H7 (cell line): Measurements from ENCODE around the gene PCTP. TPM values are rescaled to one million over a fixed set of nuclear protein-coding genes. Genes with fewer than 3 reads are reported as not detected.
A peak's percentile ranks its signal among the peaks of the same experiment; 100 is the strongest.

Experiments used
- DNase-seq: peaks from one replicate; pipeline ENCODE4 v3.0.0; 2012
- H3K27me3 ChIP-seq: 2 replicates; pipeline ENCODE4 v1.6.0; 2011; ENCODE audit warnings: mild to moderate bottlenecking, low read length; ENCODE audit not compliant: control insufficient read depth, insufficient read depth
- H3K36me3 ChIP-seq: replicated peaks from 2 replicates; pipeline ENCODE4 v1.5.1; 2011; ENCODE audit warnings: low read length; ENCODE audit not compliant: control insufficient read depth, insufficient read depth
- H3K4me3 ChIP-seq: 2 replicates; pipeline ENCODE4 v1.5.1; 2011; ENCODE audit warnings: low read depth, mild to moderate bottlenecking, control low read depth, low read length, moderate library complexity; ENCODE audit not compliant: insufficient read depth
- total RNA-seq: library from RNA; depleted of rRNA; stranded (reverse); fragments of >200 nt; shearing (Covaris generic); gene quantifications from 2 replicates; pipeline ENCODE4 v1.2.3, GENCODE V29; 2014

The PCTP gene
- total RNA-seq, 1 experiment from 2014 or later, result 20.3 TPM

DNA sequence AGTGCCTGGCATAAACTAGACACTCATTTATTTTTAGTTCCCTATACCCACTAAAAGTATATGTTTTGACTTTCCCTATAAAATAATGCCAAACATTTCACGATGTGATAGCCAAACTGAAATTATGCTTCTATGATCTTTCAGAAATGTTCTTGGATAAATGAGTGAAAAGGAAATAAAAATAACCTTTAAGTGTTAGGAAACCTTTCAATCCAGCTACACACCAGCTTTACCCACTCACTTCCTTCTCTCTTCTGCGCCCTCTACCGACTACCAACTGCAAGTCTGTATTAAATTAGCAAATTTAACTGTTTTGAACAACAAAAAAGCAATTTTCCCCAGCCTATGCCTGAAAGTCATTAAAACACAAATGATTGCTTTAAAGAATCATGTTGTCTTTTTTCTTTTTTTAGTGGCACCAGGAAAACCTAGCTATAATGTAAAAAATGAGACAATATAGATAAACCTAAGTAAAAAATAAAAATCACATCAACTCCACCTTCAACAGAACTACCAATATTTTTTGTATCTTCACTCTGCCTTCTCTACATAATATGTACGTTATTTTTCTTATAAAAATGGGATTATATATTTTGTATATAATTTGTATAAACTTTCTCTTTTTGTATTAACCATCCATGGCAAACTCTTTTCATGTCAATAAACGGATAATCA is 15.0 kb upstream of the PCTP start:
- Histone ChIP-seq H3K36me3 (no peaks in the 10 kb centered on the region), H3K27me3 (no peaks in the 10 kb centered on the region), H3K4me3 (no peak overlapping the region)
- peak; percentile 38 for DNase-seq

DNA sequence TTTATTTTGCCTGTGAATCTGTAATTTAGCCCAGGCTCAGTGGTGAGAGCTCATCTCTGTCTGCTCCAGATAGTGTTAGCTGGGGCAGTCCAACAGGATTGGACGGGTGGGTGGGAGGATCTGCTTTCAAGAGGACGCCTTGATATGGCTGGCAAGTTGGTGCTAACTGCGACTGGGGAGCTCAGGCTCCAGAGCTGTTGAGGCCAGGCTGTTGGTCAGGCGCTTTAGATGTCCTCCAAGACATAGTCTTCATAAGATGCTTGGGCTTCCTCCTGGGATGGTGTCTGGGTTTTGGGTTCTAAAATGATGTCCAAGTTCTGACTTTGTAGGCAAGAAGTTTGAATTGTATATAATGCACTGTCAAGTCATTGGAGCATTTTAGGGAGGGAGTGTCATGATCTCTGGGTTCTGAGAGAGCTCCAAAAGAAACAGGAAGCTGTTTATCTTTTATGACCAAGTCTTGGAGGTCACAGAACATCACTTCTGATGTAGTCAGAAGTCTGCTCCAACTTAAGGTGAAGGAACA is 12.8 kb upstream of the PCTP start:
- Histone ChIP-seq H3K4me3 (no peak overlapping the region), H3K27me3 (no peaks in the 10 kb centered on the region), H3K36me3 (no peaks in the 10 kb centered on the region)
- no peak for DNase-seq

DNA sequence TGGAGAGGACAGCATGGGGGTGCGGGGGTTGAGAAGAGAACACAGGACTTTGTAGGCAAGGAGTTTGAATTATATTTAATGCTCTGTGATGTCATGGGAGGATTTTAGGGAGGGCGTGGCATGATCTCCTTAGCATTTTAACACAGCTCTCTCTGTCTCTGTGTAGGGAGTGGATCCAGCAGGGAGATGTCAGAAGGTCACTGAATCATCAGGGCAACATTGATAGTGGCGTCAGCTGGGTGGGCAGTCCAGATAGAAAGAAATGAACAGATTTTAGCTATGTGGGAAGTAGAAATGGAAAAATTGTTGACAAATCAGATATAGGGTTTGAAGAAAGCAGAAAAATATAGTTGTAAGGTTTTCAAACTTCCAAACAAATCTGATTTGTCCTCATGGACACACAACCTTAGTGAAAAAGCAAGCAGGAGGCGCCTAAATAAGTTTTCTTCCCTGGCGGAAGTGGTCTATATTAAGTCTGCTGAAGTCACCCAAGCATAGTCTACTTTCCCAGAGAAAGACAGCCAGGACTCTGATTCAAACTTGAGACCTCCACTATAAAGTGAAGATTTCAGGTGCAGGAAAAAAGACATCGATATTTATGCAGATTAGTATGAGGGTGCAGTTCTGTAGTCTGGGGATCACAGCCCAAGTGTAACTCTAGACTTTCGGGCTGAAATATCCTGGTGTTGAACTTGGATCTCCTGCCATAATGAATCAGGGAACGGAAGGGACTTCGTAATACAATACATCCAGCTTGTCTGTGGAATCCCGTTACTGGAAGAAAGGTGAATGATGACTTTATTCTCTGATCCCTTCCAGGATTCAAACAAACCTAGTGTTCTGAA is 10.1 kb upstream of the PCTP start:
- Histone ChIP-seq H3K4me3 (no peak overlapping the region), H3K27me3 (no peaks in the 10 kb centered on the region), H3K36me3 (no peaks in the 10 kb centered on the region)
- DNase-seq, result no peak

DNA sequence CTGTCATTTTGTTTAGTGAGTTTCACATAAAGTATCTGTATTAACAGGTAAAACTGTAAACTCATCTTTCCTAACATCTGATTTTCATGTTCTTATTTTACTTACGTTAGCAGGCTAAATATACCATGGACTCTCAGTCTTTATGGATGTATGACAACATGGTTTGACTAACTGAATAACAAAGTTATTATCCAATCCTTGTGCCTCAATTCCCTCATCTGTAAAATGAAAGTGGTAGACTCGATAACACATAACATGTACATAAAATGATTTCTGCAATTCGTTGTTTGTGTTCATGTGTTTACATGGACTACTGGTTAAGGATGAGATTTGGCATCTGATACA is 9.5 kb upstream of the PCTP start:
- Histone ChIP-seq H3K36me3 (no peaks in the 10 kb centered on the region), H3K27me3 (no peaks in the 10 kb centered on the region), H3K4me3 (no peak overlapping the region)
- no peak for DNase-seq

DNA sequence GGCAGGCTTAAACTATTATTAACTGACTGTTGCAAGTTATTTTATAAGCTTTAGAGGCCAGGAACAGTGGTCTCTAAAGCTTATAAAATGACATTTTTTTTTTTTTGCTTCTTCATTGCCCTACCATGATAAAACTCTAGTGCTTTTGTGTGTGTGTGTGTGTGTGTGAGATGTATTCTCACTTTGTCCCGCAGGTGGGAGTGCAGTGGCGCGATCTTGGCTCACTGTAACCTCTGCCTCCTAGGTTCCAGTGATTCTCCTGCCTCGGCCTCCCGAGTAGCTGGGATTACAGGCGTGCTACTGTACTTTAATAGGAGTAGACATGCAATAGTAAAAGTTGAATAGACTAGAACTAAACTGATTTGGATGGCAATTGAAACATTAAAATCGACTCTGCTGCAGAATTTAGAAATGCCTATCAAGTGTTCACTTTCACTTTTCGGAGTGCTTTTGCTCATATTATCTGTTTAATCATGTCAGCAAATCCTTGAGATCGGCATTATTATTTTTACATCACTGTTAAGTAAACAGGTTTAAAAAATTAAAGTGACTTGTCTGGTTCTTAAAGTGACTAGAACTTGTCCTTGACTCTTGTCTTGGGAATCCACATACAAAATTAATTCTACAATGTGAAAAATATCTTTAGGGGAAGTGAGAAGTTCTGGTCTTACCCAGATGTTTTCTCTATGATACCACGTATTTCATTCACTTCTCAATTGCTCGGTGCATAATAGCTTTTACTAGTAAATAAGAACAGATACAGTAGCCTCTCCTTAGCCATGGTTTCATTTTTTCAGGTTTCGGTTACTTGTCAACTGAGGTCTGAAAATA is 8.4 kb upstream of the PCTP start:
- Histone ChIP-seq H3K36me3 (no peaks in the 10 kb centered on the region), H3K27me3 (no peaks in the 10 kb centered on the region), H3K4me3 (no peak overlapping the region)
- DNase-seq, result no peak

DNA sequence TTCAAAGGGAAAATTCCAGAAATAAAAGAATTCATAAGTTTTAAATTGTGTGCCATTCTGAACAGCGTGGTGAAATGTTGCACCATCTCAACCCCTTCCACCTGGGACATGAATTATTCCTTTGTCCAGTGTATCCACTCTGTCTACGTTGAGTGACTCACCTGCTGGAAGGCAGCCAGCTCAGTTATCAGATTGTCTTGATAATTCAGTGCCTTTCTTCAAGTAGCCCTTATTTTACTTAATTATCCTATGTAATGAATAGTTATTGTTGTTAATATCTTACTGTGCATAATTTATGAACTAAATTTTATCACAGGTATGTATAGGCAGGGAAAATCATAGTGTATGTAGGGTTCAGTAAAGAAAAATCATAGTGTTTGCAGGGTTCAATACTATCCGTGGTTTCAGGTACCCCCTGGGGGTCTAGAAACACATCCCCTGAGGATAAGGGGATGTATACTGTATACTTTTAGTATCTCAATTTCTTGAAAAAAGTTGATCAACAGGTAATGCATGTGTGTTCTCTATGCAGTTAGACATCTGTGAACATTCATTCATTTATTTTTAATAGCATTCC is 7.7 kb upstream of the PCTP start:
- no peak for DNase-seq
- Histone ChIP-seq H3K4me3 (no peak overlapping the region), H3K36me3 (no peaks in the 10 kb centered on the region), H3K27me3 (no peaks in the 10 kb centered on the region)

DNA sequence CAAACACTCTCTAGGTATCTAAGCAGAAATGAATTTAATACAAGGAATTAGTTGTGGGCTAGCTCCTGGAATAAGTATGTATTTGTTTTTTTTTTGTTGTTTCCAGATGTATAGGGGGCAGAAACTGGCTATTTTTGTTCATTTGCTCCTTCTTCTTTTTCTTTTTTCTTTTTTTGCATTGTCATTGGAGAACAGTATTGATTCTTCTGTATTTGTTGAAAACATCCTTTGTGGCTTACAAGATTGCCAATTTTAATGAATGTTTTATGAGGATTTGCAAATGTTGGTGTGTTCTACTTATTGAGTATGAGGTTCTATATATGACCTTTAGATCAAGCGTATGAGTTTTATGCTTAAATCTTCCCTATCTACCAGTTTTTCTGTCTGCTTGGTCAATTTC is 5.6 kb upstream of the PCTP start:
- no peaks in the 10 kb centered on the region for H3K27me3 ChIP-seq
- DNase-seq, result no peak
- H3K4me3 ChIP-seq, result no peak overlapping the region
- H3K36me3 ChIP-seq, result no peaks in the 10 kb centered on the region

DNA sequence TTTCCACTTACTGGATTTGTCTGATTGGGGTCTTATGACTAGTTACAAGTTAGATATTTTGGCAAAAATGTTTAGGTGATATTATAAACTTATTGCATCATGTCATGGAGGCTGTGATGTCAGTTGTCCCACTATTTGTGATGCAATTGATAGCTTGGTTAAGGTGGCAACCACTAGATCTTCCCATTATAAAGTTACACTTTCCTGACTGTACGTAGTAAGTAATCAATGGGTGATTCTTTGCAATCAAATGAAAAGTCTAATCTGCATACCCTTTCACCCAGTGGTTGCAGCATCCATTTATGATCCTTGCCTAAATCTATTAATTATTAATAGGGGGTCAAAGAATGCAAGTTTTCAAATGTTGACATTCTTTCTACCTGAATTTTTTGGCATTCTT is 4.4 kb upstream of the PCTP start:
- DNase-seq, result no peak
- H3K4me3 ChIP-seq, result no peak overlapping the region
- H3K36me3 ChIP-seq, result no peaks in the 10 kb centered on the region
- no peaks in the 10 kb centered on the region for H3K27me3 ChIP-seq

DNA sequence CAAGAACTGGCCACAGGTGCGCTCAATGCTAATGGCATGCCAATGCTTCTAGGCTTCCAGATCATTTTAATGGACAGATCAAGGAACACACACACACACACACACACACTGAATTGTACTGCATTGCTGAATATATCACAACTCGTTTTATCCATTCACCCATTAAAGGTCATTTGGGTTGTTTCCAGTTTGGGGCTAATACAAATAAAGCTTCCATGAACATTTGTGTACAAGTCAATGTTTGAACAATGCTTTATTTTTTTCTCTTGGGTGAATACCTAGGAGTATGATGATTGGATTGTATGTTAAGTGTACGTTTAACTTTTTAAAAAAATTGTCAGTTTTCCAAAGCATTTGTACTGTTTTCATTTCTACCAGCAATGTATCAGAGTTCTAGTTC is 3.6 kb upstream of the PCTP start:
- DNase-seq, result no peak
- no peaks in the 10 kb centered on the region for H3K27me3 ChIP-seq
- no peaks in the 10 kb centered on the region for H3K36me3 ChIP-seq
- no peak overlapping the region for H3K4me3 ChIP-seq

DNA sequence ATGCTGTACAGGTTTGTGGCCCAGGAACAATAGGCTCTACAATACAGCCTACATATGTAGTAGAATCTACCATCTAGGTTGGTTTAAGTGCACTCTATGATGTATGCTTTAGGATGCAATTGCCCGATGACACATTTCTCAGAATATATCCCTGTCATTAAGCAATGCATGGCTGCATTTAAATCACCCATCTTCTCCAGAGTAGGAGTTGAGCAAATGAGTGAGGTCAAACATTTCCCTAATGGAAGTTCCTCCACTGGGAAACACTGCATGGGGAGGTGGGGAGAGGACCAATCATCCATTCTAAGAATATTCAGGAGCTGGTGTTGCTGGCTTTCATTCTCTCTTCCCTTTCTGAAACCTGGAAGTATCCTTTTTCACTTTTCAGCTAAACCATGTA is 2.0 kb upstream of the PCTP start:
- H3K27me3 ChIP-seq, result no peaks in the 10 kb centered on the region
- DNase-seq, result no peak
- no peak overlapping the region for H3K4me3 ChIP-seq
- H3K36me3 ChIP-seq, result no peaks in the 10 kb centered on the region

DNA sequence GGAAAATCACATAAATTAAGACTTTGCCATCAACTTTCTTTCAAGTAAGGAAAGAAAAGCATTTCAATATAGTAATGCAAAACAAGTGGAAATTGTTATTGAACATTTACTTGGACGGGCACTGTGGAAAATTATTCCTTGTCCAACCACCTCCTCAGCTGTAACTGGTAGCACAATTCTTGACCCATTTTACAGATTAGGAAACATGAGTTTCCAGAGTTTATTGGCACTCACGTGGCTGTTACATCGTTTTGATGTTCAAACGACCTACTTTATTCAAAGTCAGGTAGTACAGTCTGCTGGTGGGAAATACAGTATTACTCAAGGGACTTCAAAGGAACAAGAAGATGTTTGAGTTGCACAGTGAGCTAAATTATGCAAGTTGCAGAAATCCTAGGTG is 866 bp upstream of the PCTP start:
- H3K27me3 ChIP-seq, result no peaks in the 10 kb centered on the region

DNA sequence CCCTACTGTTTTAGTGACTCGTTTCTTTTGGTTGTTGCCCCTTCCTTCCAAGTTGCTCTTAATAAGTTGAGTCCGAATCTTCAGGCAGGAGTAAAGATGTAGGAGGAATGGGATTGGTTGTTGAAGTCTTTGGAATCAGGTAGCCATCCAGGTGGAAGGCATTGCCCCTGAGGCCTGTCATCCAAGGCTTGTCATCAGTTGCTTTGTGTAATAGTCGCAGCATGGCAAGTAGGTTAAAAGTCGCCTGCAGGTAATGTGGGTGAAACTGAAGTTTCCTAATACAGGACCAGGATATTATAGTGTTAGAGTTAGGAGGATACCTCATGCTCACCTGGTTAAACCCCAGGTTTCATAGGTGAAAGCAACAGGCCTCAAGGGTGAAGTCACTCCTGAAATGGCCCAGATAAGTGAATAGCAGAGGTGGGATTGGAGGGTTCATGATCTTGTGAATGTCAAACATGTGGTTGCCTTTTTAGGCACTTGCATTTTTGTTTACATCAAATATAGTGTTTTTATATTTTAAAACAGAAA is 934 bp downstream of the PCTP start:
- Histone ChIP-seq H3K36me3 (no peaks in the 10 kb centered on the region), H3K4me3 (peak overlapping the region; percentile 72), H3K27me3 (no peaks in the 10 kb centered on the region)
- DNase-seq, result no peak

More for the DNA sequence above, 866 bp upstream of the PCTP start:
- no peak for DNase-seq
- Histone ChIP-seq H3K36me3 (no peaks in the 10 kb centered on the region), H3K4me3 (no peak overlapping the region)

DNA sequence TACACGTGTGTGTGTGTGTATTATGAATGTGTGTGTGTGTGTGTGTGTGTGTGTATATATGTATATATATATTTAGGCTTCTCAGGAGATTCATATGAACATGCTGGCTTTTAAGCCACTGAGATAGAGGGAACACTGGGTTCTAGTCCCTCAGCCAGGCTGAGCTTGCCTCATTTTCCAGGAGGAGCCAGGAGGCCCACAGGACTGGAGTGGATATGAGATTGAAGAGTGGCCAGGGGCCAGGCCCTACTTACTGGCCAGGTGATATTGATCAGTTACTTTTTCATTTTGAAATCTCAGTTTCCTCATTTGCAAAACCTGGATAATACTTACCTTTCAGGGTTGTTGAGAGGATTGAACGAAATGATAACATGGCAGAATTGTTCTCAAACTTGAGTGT is 5.8 kb downstream of the PCTP start:
- H3K36me3 ChIP-seq, result no peaks in the 10 kb centered on the region
- DNase-seq, result no peak
- H3K4me3 ChIP-seq, result no peak overlapping the region
- no peaks in the 10 kb centered on the region for H3K27me3 ChIP-seq

DNA sequence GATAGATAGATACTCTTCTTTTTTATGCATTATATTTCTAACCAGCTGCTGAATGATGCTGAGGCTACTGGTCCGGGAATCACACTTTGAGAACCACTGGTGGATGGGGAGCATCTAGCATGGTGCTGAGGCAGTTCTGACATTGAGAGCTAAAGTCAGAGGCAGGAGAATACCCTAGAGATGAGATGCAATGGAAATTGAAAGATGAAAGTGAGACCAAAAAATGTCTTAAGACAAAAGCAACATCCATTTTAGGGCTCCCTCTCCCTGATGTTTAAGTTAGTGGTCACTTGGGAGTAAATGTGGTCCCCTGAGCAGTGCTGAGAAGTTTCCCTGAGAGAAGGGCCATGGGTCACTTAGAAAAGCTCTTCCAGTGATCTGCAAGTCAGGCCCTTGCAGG is 6.8 kb downstream of the PCTP start:
- H3K4me3 ChIP-seq, result no peak overlapping the region
- no peaks in the 10 kb centered on the region for H3K36me3 ChIP-seq
- DNase-seq, result no peak
- H3K27me3 ChIP-seq, result no peaks in the 10 kb centered on the region
